Ishikawa (cell line): ENCODE measurements around the gene DIP2B.

Experiments used
- CEBPB ChIP-seq: IDR thresholded peaks from 2 replicates; pipeline ENCODE4 v1.6.1; 2012
- EP300 ChIP-seq: IDR thresholded peaks from 2 replicates; pipeline ENCODE4 v1.6.1; 2012; ENCODE audit warnings: borderline replicate concordance
- FOXM1 ChIP-seq: IDR thresholded peaks from 2 replicates; pipeline ENCODE4 v1.6.1; 2012; ENCODE audit warnings: low read depth, borderline replicate concordance
- MAX ChIP-seq: IDR thresholded peaks from 2 replicates; pipeline ENCODE4 v1.6.1; 2012
- RAD21 ChIP-seq: IDR thresholded peaks from 2 replicates; pipeline ENCODE4 v1.6.1; 2012; ENCODE audit warnings: low read depth
- REST ChIP-seq: IDR thresholded peaks from 2 replicates; pipeline ENCODE4 v1.6.1; 2012; ENCODE audit warnings: low read depth, mild to moderate bottlenecking
- TAF1 ChIP-seq: IDR thresholded peaks from 2 replicates; pipeline ENCODE4 v1.6.1; 2012; ENCODE audit warnings: low read depth, mild to moderate bottlenecking
- TCF12 ChIP-seq: IDR thresholded peaks from 2 replicates; pipeline ENCODE4 v1.6.1; 2012; ENCODE audit warnings: low read depth
- TEAD4 ChIP-seq: IDR thresholded peaks from 2 replicates; pipeline ENCODE4 v1.6.1; 2012
- USF1 ChIP-seq: IDR thresholded peaks from 2 replicates; pipeline ENCODE4 v1.6.1; 2012
- ZBTB7A ChIP-seq: IDR thresholded peaks from 2 replicates; pipeline ENCODE4 v1.6.1; 2012; ENCODE audit warnings: low read depth

GRCh38 chr12:50523772-50524171, 19.0 kb downstream of the DIP2B start:
- no peak for TF ChIP-seq CEBPB
- TF ChIP-seq ZBTB7A: no peak
- no peak for TF ChIP-seq TEAD4
- TF ChIP-seq FOXM1: no peak
- no peak for TF ChIP-seq RAD21
- TF ChIP-seq MAX: no peak
- no peak for TF ChIP-seq USF1
- no peak for TF ChIP-seq TCF12
- no peak for TF ChIP-seq EP300
- no peak for TF ChIP-seq TAF1
- TF ChIP-seq REST: no peak
